SJCRH30 (cell line): ENCODE data around the gene R3HDM2. TPM values are rescaled to one million over a fixed set of nuclear protein-coding genes. Genes with fewer than 3 reads are reported as not detected.
A peak's percentile ranks its signal among the peaks of the same experiment; 100 is the strongest.
"Not testable (repeated sequence)": the region's sequence is repeated elsewhere in the genome, so short reads cannot be mapped to it uniquely, and the experiment has no call there.

Experiments used
- DNase-seq, 2 experiments: peaks; one replicate each; pipeline ENCODE4 v3.0.0-alpha.2; 2015 to 2020
- H3K27ac ChIP-seq: fragments of 250-450 bp; sonication (Bioruptor Pico); 2 replicates; pipeline ENCODE4 v1.5.1; 2020; ENCODE audit warnings: mild to moderate bottlenecking, moderate library complexity
- H3K27me3 ChIP-seq: fragments of 250-450 bp; sonication (Bioruptor Pico); 2 replicates; pipeline ENCODE4 v1.5.1; 2020; ENCODE audit warnings: mild to moderate bottlenecking, moderate library complexity
- H3K36me3 ChIP-seq: fragments of 250-450 bp; sonication (Bioruptor Pico); 2 replicates; pipeline ENCODE4 v1.5.1; 2020; ENCODE audit warnings: mild to moderate bottlenecking, moderate library complexity
- H3K4me1 ChIP-seq: fragments of 250-450 bp; sonication (Bioruptor Pico); 2 replicates; pipeline ENCODE4 v1.5.1; 2020; ENCODE audit warnings: mild to moderate bottlenecking, moderate library complexity
- H3K4me3 ChIP-seq: fragments of 250-450 bp; sonication (Bioruptor Pico); 2 replicates; pipeline ENCODE4 v1.5.1; 2020; ENCODE audit warnings: mild to moderate bottlenecking, moderate library complexity
- H3K9me3 ChIP-seq: fragments of 250-450 bp; sonication (Bioruptor Pico); replicated peaks from 2 replicates; pipeline ENCODE4 v1.5.1; 2020; ENCODE audit warnings: mild to moderate bottlenecking, moderate library complexity
- total RNA-seq: library from RNA; depleted of rRNA; stranded (reverse); fragments of >200 nt; shearing (Covaris generic); gene quantifications from 2 replicates; pipeline ENCODE4 v1.2.3, GENCODE V29; 2014

The R3HDM2 gene
- total RNA-seq, 1 experiment from 2014 or later: 17.0 TPM

- not testable (repeated sequence) for H3K9me3 ChIP-seq, H3K27ac ChIP-seq, DNase-seq, H3K27me3 ChIP-seq, H3K36me3 ChIP-seq, H3K4me3 ChIP-seq
- peaks cover 15% of the 10 kb centered on the region for H3K4me1 ChIP-seq
Measured at GRCh38 chr12:57282073-57282472, 148.8 kb downstream of the R3HDM2 start.

GRCh38 chr12:57280211-57281062 is 150.4 kb downstream of the R3HDM2 start:
- Histone ChIP-seq H3K27me3 (no peaks in the 10 kb centered on the region), H3K27ac (peak overlapping the region; percentile 6; the same call in 1 of the 2 replicates), H3K4me3 (peak overlapping the region; percentile 7), H3K9me3 (no peaks in the 10 kb centered on the region; the same call in 1 of the 2 replicates), H3K36me3 (no peaks in the 10 kb centered on the region), H3K4me1 (peaks cover 16% of the 10 kb centered on the region)
- DNase-seq: peak; percentile 98

DNA sequence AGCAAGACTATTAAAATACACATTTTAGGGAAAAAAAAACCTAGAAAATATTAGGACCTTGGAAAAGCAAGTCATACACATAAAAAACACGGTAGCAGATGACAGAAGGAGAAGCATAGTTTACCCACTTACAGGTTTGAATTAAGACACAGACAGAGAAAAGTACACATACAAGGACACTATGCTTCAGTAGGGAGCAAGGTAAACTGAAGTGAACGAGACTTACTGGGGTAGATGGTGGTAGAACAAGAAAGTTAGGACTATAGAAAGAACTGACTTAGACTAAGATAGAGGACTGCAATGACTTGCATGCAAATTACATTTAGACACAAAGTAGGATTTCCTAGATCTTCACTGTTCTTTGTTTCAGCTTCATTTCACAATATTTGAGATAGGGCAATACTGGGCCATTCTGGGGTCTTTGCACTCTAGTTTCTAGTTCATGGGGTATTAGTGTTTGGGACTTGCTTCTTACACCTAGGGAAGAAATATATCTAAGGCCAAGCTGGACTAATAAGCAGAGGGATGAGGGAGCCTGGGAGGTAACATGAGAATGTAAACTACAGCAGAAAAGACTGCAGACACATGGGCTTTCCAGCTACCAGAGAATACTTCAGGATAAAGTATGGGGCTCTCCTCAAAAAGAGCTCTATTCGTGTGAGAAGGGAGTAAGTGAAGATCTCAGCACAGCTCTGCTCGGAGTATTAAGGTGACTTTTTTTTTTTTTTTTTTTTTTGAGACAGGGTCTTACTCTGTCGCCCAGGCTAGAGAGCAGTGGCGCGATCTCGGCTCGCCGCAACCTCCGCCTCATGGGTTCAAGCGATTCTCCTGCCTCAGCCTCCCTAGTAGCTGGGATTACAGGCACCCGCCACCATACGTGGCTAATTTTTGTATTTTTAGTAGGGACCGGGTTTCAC is 152.1 kb downstream of the R3HDM2 start:
- Histone ChIP-seq H3K9me3 (no peaks in the 10 kb centered on the region), H3K4me3 (no peak overlapping the region), H3K27me3 (no peaks in the 10 kb centered on the region), H3K27ac (no peak overlapping the region), H3K36me3 (no peaks in the 10 kb centered on the region), H3K4me1 (peaks cover 25% of the 10 kb centered on the region)
- DNase-seq: peak in 1 of 2 experiments; percentile 78

DNA sequence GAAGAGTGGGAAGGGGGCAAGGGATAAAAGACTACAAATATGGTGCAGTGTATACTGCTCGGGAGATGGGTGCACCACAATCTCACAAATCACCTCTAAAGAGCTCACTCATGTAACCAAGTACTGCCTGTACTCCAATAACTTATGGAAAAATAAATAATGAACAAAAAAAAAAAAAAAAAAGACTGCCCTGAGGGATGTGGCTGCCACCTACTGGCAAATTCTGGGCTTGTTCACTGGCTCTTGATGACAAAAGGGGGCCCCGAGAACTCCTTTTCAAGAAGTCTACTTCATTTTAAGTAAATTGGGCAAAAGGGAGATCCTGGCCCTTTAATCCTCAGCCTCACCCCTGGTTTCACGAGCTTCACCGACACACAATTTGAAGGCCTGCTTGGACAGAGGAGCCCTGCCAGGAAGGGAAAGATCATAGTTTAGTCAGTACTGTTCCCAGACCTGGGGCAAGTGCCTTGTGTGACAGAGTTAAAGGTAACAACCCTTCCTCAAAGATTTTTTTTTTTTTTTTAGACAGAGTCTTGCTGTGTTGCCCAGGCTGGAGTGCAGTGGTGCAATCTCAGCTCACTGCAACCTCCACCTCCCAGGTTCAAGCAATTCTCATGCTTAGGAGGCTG is 153.8 kb downstream of the R3HDM2 start:
- DNase-seq: peak; percentile 100
- H3K27ac ChIP-seq: no peak overlapping the region

GRCh38 chr12:57276233-57276632 is 154.6 kb downstream of the R3HDM2 start:
- not testable (repeated sequence) for H3K4me3 ChIP-seq, DNase-seq, H3K36me3 ChIP-seq, H3K27ac ChIP-seq, H3K27me3 ChIP-seq, H3K9me3 ChIP-seq
- H3K4me1 ChIP-seq: peaks cover 46% of the 10 kb centered on the region

More for the DNA sequence above, 153.8 kb downstream of the R3HDM2 start:
- Histone ChIP-seq H3K9me3 (no peaks in the 10 kb centered on the region), H3K4me1 (peaks cover 38% of the 10 kb centered on the region), H3K36me3 (no peaks in the 10 kb centered on the region), H3K4me3 (no peak overlapping the region), H3K27me3 (no peaks in the 10 kb centered on the region)

DNA sequence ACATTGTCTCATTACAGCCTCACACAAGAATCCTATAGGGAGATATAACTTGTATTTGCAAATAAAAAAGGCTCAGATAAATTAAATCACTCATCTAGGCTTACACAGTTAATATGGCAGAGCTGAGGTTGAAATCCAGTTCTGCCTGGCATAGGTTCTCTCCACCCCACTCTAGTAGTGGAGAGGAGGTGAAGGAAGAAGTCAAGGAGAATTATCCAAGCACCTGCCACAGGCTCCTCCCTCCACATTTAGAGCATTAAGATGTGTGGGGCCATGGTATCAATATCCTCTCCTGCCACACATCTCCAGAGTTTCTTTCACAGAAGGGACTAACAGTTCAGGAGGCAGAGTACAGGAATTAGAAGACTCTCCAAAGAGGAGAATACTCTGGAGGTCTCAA is 157.3 kb downstream of the R3HDM2 start:
- no peak overlapping the region for H3K4me3 ChIP-seq
- peak; percentile 77 to 95 for DNase-seq
- H3K27me3 ChIP-seq: no peaks in the 10 kb centered on the region
- no peaks in the 10 kb centered on the region for H3K9me3 ChIP-seq
- peak overlapping the region; percentile 98 for H3K27ac ChIP-seq
- H3K4me1 ChIP-seq: peaks cover 40% of the 10 kb centered on the region
- no peaks in the 10 kb centered on the region for H3K36me3 ChIP-seq

DNA sequence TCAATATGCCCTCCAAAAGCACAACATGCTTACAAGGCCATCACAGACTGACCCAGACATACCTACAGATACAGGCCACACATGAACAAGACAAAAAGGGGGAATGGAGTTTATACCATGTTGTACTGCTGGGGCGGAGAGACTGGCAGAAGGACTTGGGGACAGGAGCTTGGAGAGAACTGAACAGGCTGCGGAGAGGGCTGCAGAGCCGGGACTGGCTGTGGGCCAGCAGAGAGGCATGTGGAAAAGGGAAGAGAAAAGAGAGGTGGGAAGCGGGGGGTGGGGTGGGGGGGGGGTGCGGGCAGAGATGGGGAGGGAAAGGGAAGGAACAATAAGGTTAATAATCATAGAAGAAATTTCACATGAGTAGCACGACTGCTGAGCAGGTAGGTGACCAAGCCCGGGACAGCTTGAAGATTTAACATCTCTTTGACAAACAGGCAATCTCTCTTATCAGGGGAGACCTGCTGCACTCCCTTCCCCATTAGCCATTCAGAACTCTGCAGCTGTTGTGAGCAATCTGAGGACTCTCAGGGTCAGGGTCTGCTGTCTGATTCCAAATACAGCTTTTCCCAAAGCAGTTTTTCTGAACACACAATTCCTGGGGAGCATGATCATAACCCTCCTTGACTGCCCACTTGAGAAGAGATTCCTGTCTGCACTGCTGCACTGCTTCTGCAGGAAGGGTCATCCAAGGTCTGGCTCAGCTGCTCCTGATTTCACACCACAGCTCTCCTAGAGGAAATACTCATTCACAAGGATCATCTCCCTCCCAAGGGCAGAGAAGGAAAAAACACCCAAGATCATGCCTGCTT is 158.3 kb downstream of the R3HDM2 start:
- no peaks in the 10 kb centered on the region for H3K27me3 ChIP-seq
- peak overlapping the region; percentile 40 for H3K4me3 ChIP-seq
- no peaks in the 10 kb centered on the region for H3K36me3 ChIP-seq
- peak; percentile 100 for DNase-seq
- H3K27ac ChIP-seq: peak overlapping the region; percentile 98
- H3K4me1 ChIP-seq: peaks cover 40% of the 10 kb centered on the region
- H3K9me3 ChIP-seq: no peaks in the 10 kb centered on the region

DNA sequence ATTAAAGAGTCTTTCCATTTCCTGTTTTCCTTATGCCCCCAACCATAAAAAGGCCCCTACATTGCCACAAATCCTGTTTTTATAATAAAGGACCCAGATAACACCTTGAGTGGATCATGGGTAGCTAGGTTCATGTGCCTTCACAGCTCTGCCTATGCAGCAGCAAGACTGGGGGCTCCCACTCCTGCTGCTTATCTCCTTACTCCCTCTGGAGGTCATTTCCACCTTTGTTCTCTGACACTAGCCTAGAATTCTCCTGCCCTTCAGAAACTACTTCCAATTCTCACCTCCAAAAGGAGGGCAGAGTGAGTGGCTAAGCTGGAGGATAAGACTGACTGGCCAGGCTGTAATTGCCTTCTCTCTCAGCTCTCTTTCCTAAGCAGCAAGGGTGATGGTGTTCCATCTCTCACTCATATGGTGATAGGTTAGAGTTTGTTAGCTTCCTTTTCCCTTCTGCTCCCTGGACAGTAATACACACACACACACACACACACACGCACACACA is 159.8 kb downstream of the R3HDM2 start:
- peak; percentile 90 to 98 for DNase-seq
- Histone ChIP-seq H3K27me3 (no peaks in the 10 kb centered on the region), H3K36me3 (no peaks in the 10 kb centered on the region), H3K4me3 (no peak overlapping the region), H3K4me1 (peaks cover 48% of the 10 kb centered on the region), H3K27ac (peak overlapping the region; percentile 98), H3K9me3 (no peaks in the 10 kb centered on the region)

DNA sequence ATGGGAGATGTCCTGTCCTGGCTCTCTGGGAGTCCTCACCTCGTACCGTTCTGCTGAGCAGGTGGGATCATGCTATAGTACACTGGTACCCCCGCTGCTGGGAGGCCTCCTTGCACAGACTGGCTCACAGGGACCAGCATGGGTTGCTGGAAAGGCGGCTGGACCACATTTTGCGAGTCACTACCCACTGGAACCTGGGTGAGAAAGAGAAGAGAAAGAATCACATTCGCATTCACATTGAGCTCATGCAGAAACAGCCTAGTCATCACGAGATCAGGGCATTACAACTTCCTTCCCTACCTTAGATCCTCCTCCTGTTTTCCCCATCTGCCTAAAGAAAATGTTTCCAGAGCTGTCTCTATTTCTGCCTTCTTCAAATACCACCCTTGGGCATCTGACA is 162.6 kb downstream of the R3HDM2 start:
- H3K36me3 ChIP-seq: no peaks in the 10 kb centered on the region
- H3K27ac ChIP-seq: no peak overlapping the region
- no peak overlapping the region for H3K4me3 ChIP-seq
- no peaks in the 10 kb centered on the region for H3K9me3 ChIP-seq
- peak; percentile 63 to 67 for DNase-seq
- peaks cover 59% of the 10 kb centered on the region for H3K4me1 ChIP-seq
- H3K27me3 ChIP-seq: no peaks in the 10 kb centered on the region

- H3K36me3 ChIP-seq: no peaks in the 10 kb centered on the region
Measured at GRCh38 chr12:57266681-57267080, 164.2 kb downstream of the R3HDM2 start.

GRCh38 chr12:57263096-57263495 is 167.7 kb downstream of the R3HDM2 start:
- no peaks in the 10 kb centered on the region for H3K27me3 ChIP-seq
- no peak overlapping the region for H3K27ac ChIP-seq
- no peak overlapping the region for H3K4me3 ChIP-seq
- H3K4me1 ChIP-seq: peaks cover 71% of the 10 kb centered on the region
- no peaks in the 10 kb centered on the region for H3K36me3 ChIP-seq
- DNase-seq: peak; percentile 74 to 75
- no peaks in the 10 kb centered on the region for H3K9me3 ChIP-seq

More at GRCh38 chr12:57266681-57267080, 164.2 kb downstream of the R3HDM2 start:
- no peak overlapping the region for H3K4me3 ChIP-seq
- peak overlapping the region; percentile 91 for H3K27ac ChIP-seq
- H3K4me1 ChIP-seq: peaks cover 62% of the 10 kb centered on the region
- H3K9me3 ChIP-seq: no peaks in the 10 kb centered on the region
- DNase-seq: peak; percentile 78 to 92
- H3K27me3 ChIP-seq: no peaks in the 10 kb centered on the region

DNA sequence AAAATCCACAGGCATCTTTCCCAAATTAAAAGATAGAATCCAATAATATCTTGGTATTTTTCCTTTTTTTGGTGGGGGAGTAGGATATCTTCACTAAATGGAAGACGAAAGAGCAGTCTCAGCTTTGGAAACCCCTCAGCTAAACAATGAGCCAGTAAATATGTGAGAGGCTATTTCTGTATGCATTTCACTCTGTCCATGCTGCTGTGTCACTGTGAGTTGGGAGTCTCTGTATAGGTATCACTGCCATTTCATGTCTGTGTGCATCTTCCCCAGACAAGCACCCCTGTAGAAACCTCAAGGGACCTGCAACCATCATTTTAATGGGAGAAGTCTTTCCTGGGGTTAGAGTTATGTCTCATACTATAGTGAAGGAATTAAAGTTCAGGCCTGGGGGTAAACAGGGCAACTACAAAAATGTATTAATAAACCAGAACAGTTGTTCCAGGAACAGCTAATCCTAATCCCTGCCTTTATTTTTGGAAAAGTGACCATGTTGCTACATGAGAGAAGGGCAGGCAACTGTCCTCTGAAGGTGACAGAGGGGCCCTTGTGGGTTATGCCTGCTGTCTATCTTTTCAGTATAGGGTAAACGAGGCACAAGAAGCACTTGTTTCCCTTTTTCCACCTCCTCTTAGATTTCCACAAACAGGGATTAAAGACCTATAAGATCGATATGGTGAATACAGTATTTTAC is 168.6 kb downstream of the R3HDM2 start:
- Histone ChIP-seq H3K27me3 (no peaks in the 10 kb centered on the region), H3K4me3 (no peak overlapping the region), H3K4me1 (peaks cover 77% of the 10 kb centered on the region), H3K36me3 (no peaks in the 10 kb centered on the region), H3K9me3 (no peaks in the 10 kb centered on the region), H3K27ac (no peak overlapping the region; the same call in 1 of the 2 replicates)
- peak; percentile 51 to 81 for DNase-seq

DNA sequence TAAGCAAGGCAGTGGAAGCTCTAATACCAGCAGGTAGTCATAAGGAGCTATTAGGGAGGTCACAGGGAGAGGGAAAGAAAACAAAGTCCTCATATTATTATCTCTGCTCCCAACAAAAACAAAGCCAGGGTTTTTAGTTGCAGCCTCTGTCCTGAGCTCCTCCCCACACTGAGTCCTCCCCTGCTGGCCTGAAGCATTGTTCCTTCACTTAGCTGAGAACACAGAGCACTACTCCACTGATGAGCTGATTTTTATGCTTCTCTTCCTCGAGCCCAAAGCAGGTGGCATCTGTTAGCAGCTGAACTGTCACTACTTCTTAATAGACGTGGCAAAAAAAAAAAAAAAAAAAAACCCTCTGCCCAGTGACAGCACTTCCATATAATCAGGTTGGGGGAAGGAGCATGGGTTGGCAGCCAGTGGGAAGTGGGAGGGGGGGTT is 169.4 kb downstream of the R3HDM2 start:
- H3K4me1 ChIP-seq: peaks cover 81% of the 10 kb centered on the region
- no peaks in the 10 kb centered on the region for H3K36me3 ChIP-seq
- no peaks in the 10 kb centered on the region for H3K27me3 ChIP-seq
- H3K27ac ChIP-seq: no peak overlapping the region
- DNase-seq: peak; percentile 83 to 96
- no peak overlapping the region for H3K4me3 ChIP-seq
- no peaks in the 10 kb centered on the region for H3K9me3 ChIP-seq
